Mucosa of descending colon (tissue), 3 donors: Measurements from ENCODE around the gene XRRA1. TPM values are rescaled to one million over a fixed set of nuclear protein-coding genes. Genes with fewer than 3 reads are reported as not detected.

ENCODE experiments used
- ATAC-seq: fragments of 200-7000 bp; cut with Tn5 transposase; one replicate; pipeline ENCODE4 v1.9.1; 2020; ENCODE audit warnings: mild to moderate bottlenecking, moderate library complexity
- DNase-seq, 3 donors: peaks; one replicate each; pipeline ENCODE4 v3.0.0-alpha.2; 2020
- H3K36me3 ChIP-seq: fragments of 200-600 bp; one replicate; pipeline ENCODE4 v1.8.0; 2021; ENCODE audit warnings: low read depth, mild to moderate bottlenecking
- H3K4me1 ChIP-seq: fragments of 200-600 bp; one replicate; pipeline ENCODE4 v1.8.0; 2021; ENCODE audit warnings: low read depth, mild to moderate bottlenecking
- H3K4me3 ChIP-seq: fragments of 200-600 bp; one replicate; pipeline ENCODE4 v1.8.0; 2021; ENCODE audit warnings: mild to moderate bottlenecking
- H3K9me3 ChIP-seq: fragments of 200-600 bp; one replicate; pipeline ENCODE4 v1.8.0; 2021; ENCODE audit warnings: mild to moderate bottlenecking
- CTCF ChIP-seq: fragments of 200-600 bp; IDR thresholded peaks from one replicate; pipeline ENCODE4 v1.8.0; 2022; ENCODE audit warnings: antibody characterized with exemption, mild to moderate bottlenecking
- intact Hi-C, 2 donors: fragments of 100-400 bp; cut with DNase I in 1 of 2; cut with micrococcal nuclease in 1 of 2; formaldehyde crosslinking; loops; one replicate each; pipeline versions ENCODE4 v1.11.0 to v1.11.1; 2022; cut with DNase I, micrococcal nuclease
- total RNA-seq, 3 donors: library from RNA; stranded (reverse); fragmentation: NEBNext Ultra II Directional in 2 of 3; extraction: Animal tissue kit (Norgen Biotek cat#: 25700) in 2 of 3; gene quantifications; one replicate each; pipeline versions ENCODE4 v1.2.1 to v1.2.4, GENCODE V29; 2021 to 2023
- donor health status: DM: no; HTN: no; CAD: no; lungs with moderate emphysema.
- donor health status: DM: no; HTN: no; CAD: no.
- donor health status: DM: no; HTN: yes; CAD: no.

XRRA1 gene
- total RNA-seq, 3 donors from 2014 or later: 6.7 to 35.9 (median 29.6) TPM

- Histone ChIP-seq H3K4me1 (no peaks in the 10 kb centered on the region), H3K36me3 (no peaks in the 10 kb centered on the region), H3K4me3 (no peak overlapping the region), H3K9me3 (no peaks in the 10 kb centered on the region)
- no peak for ATAC-seq
- no peak for DNase-seq
- no peak for TF ChIP-seq CTCF
- intact Hi-C loops: no loop called here
Observed at GRCh38 chr11:74818283-74818946, 130.5 kb downstream of the XRRA1 start.

- no peaks in the 10 kb centered on the region for H3K9me3 ChIP-seq
- H3K36me3 ChIP-seq: no peaks in the 10 kb centered on the region
- no peak for ATAC-seq
- intact Hi-C loops: no loop called here
- TF ChIP-seq CTCF: no peak
- no peak for DNase-seq
- H3K4me3 ChIP-seq: no peak overlapping the region
- no peaks in the 10 kb centered on the region for H3K4me1 ChIP-seq
Observed at GRCh38 chr11:74816664-74817063, 132.2 kb downstream of the XRRA1 start.

GRCh38 chr11:74815966-74816365 is 132.9 kb downstream of the XRRA1 start:
- no peaks in the 10 kb centered on the region for H3K36me3 ChIP-seq
- no peak for TF ChIP-seq CTCF

GRCh38 chr11:74809801-74810200 is 139.1 kb downstream of the XRRA1 start:
- Histone ChIP-seq H3K9me3 (no peaks in the 10 kb centered on the region), H3K36me3 (no peaks in the 10 kb centered on the region), H3K4me1 (no peaks in the 10 kb centered on the region), H3K4me3 (no peak overlapping the region)
- DNase-seq: no peak
- ATAC-seq: no peak
- intact Hi-C loops: no loop called here
- no peak for TF ChIP-seq CTCF

More at GRCh38 chr11:74815966-74816365, 132.9 kb downstream of the XRRA1 start:
- no peak for ATAC-seq
- no peak overlapping the region for H3K4me3 ChIP-seq
- no peak for DNase-seq
- no peaks in the 10 kb centered on the region for H3K9me3 ChIP-seq
- no peaks in the 10 kb centered on the region for H3K4me1 ChIP-seq
- intact Hi-C loops: no loop called here

GRCh38 chr11:74806267-74806666 is 142.6 kb downstream of the XRRA1 start:
- no peak for DNase-seq
- ATAC-seq: no peak
- H3K36me3 ChIP-seq: no peaks in the 10 kb centered on the region
- H3K4me1 ChIP-seq: no peaks in the 10 kb centered on the region
- H3K4me3 ChIP-seq: no peak overlapping the region
- no peak for TF ChIP-seq CTCF
- no peaks in the 10 kb centered on the region for H3K9me3 ChIP-seq
- intact Hi-C loops: no loop called here
